ENCODE results near the gene PMAIP1.
"Not testable (repeated sequence)": the region's sequence is repeated elsewhere in the genome, so short reads cannot be mapped to it uniquely, and the experiment has no call there.

PMAIP1 gene

DNA sequence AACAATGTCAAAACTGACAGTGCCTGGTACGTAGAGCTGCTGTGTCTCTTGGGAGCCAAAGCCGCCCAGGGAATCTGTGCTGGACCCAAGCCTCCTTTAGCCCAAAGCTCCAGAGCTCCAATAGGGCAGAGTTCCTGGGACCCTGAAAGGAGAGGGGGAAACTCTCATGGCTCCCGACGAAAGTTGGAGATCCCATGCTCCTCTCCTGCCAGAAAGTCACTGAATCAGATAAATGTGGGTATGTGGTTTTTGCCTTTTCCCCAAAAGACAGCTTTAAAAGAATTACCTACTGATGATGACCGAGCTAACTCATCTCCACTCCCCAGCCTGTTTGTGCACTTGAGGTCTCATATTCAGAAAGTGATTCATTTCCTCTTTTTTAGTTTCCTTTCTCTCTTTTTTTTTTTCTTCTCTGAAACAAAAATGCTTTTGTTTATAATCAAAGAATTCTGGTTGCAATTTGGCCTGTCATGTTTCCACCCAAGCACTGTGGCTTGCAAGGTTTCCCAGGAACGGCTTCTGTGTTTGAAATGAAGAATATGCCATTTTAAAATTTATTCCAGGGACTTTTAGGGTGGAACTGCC, 14.1 kb upstream of the PMAIP1 start:
- peak; percentile 35 for DNase-seq

DNA sequence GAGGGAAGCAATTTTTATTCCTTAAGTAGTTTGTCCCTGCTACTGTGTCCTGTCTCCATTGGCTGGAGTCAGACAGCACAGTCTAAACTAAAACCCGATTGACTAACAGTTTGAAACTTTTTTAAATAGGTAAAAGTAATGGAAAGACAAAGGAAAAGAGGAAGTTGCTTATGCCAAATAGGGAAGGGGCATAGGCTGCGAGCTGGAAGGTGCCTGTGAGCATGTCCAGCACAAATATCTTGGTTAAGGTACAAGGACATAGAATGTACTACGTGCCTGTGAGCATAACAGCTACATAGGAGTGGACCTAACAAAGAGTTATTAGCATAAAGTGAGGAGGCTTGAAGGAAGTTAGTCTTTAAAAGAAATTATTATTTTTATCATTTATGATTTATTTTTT, 13.4 kb upstream of the PMAIP1 start:
- not testable (repeated sequence) for DNase-seq

DNA sequence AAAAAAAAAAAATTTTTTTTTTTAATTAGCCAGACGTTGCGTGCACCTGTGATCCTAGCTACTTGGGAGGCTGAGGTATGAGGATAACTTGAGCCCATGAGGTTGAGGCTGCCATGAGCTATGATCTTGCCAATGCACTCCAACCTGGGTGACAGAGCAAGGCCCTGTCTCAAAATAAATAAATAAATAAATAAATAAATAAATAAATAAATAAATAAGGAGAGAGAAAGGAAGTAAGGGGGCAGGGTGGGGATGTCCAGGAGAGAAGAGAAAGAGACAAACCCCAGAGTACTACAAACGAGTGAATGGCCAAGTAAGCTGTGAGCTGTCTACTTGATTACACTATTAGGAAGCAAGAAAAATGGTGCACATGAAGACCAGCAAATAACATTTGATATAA, 7.7 kb upstream of the PMAIP1 start:
- no peak for DNase-seq

DNA sequence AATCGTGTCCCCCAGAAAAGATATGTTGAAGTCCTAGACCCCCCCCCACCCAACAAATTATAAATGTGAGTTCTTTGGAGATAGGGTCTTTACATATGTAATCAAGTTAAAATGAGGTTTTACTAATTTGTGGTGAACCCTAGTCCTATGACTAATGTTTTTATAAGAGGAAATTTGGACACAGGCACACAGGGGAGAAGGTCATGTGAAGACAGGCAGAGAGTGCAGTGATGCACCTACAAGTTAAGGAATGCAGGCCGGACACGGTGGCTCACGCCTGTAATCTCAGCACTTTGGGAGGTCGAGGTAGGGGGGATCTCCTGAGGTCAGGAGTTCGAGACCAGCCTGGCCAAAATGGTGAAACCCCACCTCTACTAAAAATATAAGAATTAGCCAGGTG, 5.8 kb upstream of the PMAIP1 start:
- no peak for DNase-seq

DNA sequence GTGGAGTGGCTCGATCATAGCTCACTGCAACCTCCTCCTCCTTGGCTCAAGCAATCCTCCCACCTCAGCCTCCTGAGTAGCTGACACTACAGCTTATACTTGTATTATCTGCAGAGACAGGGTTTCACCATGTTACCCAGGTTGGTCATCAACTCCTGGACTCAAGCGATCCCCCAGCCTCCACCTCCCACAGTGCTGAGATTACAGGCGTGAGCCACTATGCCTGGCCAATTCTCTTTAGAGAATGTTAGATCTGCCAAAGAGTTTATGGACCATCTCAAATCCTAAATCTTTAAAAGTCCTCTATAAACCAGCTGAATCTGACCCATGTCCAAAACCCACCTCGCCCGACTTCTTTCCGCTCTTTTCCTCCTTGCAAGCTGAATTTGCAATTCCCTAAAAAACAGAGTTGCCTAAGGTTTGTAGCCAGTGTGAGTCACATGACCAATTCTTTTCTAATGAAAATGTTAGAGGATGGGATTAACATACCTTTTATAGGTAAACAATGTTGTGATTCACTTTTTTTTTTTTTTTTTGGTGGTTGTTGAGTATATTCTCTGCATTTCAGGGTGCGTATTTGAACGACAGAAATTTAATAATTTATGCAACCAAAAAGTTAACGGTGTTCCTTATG, 2.4 kb upstream of the PMAIP1 start:
- no peak for DNase-seq

DNA sequence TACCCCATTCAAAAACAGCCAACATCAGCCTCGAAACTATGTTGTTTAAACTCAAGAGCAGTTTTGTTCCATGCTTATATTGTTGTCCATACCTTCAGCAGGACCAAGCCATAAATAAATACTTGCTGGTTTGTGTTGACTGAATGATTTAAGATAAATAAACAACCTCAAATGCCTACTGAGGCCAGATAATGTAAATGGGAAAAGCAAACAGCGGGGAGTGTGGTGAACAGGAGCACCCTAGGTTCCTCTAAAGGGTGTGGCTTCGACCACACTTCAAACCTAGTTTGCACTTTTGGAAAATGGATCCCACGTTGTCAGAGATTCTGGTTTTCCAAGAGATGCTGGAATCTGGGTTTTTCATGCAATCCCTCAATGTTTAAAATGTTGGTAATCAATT, 1.7 kb upstream of the PMAIP1 start:
- no peak for DNase-seq

DNA sequence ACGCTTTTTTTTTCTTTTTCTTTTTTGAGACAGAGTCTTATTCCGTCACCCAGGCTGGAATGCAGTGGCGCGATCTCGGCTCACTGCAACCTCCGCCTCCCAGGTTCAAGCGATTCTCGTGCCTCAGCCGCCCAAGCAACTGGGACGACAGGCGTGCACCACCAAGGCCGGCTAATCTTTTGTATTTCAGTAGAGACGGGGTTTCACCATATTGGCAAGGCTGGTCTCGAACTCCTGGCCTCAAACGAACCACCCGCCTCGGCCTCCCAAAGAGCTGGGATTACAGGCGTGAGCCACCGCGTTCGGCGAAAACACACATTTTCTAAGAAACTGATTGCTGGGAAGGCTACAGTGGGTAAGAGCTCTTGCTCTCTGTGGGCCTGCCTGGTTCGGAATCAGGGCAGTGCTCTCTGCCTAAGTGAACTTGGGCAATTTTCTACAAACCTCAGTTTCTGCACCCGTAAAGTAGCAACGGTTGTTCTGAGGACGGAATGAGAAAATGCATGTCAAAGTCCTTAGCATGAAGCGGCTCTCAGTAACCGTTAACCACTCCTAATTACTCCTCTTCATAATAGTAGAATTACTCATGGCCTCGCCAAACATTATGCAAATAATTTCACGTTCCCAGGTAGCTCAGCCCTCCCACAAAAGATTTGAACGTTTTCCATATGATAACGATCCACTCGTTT, 1.0 kb upstream of the PMAIP1 start:
- DNase-seq = no peak

DNA sequence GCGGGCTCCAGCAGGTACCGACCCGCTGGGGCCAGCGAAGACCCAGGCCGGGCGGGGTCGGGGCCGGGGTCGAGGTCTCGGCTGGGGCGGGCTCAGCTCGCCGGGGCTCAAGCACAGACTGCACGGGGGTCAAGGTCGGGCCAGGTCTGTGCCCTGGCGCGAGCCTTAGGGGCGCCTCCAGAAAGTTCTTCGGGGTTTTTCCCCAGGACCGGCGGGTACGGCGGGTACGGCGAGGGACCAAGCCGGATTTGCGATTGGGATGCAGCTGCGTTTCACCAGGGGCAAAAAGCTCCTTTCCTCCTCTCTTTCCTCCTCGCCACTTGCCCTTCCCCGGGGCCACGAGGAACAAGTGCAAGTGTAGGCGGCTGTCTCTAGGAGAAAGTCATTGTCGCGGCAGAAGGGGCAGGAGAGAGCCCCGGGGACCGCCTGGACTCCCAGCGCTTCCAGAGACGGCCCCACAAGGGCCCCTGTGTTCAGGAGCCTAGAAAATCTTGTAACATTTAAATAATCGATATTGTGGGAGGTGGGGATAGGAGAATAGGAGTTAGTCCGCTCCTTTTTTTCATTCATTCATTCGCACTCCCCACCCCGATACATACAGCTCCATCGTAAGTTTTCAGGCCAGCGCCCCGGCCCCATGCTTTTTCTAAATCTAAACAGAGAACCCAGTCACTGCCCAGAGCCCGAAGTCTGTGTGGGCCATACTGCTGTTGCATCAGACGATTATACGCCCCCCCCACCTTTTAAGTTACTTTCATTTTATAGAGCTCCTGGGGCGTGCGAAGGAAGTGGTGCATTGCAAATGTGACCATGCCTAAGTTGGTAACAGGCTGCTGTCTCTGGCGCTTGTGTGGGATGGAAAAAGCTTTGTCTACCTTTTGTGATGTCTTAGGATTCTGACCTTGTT, 679 bp downstream of the PMAIP1 start:
- DNase-seq = peak; percentile 75

DNA sequence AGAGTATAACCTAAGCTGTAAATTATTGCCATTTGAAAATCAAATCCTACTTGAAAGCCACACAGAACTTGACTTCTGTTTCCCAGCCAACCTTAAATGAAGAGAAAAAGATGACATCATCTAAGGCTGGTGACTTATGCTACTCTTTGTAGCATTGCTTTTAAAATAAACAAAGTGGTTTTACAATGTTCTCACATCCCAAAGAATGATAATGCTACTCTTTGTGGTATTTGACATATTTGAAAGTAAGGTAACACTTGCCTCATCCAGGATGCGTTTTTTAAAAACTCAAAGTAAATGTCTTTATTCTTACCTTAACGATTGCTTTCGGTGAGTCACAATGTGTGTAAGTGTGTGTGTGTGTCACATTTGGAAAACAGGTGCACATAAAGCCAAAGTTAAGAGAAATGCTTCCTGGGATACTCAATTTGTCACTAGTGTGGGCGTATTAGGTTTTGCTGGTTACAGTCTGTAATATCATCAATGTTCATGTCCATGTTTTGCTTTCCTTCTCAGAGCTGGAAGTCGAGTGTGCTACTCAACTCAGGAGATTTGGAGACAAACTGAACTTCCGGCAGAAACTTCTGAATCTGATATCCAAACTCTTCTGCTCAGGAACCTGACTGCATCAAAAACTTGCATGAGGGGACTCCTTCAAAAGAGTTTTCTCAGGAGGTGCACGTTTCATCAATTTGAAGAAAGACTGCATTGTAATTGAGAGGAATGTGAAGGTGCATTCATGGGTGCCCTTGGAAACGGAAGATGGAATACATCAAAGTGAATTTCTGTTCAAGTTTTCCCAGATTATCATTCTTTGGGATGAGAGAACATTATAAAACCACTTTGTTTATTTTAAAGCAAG, 2.6 kb downstream of the PMAIP1 start:
- DNase-seq = no peak

DNA sequence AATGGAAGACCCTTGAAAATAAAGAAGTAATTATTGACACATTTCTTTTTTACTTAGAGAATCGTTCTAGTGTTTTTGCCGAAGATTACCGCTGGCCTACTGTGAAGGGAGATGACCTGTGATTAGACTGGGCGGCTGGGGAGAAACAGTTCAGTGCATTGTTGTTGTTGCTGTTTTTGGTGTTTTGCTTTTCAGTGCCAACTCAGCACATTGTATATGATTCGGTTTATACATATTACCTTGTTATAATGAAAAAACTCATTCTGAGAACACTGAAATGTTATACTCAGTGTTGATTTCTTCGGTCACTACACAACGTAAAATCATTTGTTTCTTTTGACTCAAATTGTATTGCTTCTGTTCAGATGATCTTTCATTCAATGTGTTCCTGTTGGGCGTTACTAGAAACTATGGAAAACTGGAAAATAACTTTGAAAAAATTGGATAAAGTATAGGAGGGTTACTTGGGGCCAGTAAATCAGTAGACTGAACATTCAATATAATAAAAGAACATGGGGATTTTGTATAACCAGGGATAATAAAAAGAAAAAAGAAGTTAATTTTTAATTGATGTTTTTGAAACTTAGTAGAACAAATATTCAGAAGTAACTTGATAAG, 3.3 kb downstream of the PMAIP1 start:
- no peak for DNase-seq

DNA sequence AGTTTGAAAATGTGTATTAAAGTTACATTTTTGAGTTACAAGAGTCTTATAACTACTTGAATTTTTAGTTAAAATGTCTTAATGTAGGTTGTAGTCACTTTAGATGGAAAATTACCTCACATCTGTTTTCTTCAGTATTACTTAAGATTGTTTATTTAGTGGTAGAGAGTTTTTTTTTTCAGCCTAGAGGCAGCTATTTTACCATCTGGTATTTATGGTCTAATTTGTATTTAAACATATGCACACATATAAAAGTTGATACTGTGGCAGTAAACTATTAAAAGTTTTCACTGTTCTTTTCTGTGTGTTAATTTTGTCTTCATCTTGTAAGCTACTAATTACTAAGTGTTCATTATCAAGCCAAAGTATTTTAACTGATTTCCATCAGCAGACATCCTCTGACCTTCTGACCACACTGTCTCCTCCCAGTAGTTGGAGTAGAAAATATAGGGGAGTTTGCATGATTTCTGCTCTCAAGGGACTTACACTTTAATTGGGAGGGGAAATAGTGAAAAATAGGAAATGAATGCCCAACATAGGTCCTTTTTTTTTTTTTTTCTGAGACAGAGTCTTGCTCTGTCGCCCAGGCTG, 4.3 kb downstream of the PMAIP1 start:
- DNase-seq = no peak

DNA sequence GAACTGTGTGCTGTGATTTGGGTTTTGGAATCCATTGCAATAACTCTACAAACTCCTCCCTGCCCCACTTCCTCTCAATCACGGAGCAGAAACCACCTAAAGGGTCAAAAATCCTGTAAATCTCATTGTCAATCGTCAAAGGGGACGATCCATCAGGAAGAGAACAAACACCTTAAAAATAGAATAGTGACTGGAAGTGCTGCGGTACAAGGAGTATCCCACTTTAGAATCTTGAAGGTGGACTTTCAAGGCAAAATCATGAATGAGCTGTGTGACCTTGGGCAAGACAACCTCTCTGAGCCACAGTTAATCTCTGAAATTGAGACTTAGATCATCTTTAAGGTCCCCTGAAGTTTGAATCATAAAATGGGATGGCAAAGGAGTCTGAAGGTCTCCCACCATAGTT, 5.9 kb downstream of the PMAIP1 start:
- DNase-seq = no peak

DNA sequence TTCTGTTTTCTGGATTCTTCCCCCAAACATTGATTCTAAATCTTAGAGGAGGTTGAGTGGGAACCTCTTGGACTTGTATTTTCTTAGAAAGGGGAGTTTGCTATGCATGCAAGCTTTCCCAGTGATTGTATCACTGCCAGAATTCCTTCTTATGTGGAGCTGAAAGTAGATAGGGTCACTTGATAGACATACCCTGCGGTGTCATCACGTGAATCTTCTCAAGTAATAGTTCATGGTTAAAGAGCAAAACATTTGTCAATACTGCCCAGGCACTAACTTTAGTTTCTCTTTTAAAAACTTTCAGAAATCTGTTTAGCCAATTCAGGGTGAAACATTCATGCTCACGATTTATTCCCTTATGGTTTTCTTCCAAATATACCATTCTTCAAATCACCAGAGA, 6.4 kb downstream of the PMAIP1 start:
- no peak for DNase-seq

DNA sequence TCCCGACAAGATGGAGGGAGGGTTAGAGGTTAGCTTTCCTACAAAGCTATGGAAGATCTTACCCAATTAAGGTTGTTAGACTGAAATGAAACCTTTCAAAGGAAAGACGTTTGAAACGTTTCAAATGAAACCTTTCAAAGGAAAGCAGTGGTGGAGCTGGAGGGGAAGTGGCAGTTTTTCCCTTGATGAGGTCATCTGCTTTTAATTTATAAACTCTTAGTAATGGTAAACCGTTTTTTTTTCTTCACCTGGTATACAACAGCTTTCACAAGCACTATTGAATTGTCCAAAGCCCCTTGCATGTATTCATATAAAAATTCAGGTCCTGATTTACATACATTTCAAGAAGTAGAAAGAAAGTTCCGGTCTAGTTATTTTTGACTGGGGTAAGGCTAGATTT, 7.4 kb downstream of the PMAIP1 start:
- DNase-seq = no peak

DNA sequence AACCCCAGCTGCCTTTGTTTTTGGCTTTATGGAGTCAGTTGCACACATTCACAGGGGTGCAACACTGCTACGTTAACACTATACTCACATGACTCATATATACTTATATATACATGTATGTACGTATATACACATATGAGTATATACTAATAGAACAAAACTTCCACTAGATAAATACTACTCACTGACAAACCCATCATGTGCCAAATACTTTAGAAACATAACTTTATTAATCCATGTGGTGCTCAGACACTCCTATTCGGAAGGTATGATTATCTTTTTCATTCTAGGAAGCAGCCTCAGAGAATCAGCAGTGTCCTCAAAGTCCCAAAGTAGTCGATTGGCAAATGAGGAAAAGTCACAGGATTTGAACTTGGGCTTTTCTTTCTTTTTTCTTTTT, 7.9 kb downstream of the PMAIP1 start:
- DNase-seq = no peak

DNA sequence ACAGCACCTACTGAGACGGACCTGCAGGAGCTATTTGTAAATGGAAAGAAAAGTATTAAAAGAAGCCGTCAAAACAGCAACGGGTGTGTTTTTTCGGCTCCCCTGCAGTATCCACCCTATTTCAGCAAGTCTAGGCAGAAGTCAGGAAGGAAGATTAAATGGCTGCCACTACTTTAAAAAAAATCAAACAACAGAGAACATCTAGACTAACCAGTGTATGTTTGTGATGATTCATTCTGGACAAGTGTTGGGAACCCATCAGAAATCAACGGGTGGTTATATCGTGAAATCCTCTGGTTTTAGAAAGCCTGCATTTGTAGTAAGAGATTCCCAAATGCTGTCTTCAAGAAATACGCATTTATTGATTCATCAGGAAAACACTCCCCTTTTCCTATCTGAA, 9.0 kb downstream of the PMAIP1 start:
- DNase-seq = no peak

DNA sequence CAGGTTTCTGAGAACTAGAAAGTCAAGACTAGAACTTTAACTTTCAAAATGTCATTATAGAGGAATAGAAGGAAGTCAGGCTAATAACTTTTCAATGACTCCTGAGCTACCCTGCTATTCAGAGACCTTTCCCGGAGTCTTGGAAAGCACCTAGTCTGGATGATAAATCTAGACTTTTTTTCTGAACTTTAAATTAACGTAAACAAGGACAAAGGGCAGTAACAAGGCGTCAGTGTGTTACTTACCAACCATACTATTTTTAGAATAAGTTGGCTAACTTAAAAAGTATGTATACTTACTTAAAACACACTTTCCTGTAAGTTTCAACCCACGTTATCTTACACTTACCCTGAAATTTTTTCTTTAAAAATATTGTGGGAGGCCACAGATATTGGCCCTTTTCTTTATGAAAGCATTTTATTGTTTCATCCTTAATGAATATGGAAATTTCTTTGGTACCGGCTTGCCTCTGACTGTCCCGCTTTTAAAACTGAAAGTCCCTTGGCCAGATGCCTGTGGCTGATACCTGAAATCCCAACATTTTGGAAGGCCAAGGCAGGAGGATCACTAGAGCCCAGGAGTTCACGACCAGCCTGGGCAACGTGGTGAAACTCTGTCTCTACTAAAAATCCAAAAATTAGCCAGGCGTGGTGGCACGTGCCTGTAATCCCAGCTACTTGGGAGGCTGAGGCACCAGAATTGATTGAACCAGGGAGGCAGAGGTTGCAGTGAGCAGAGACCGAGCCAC, 9.7 kb downstream of the PMAIP1 start:
- DNase-seq = no peak

DNA sequence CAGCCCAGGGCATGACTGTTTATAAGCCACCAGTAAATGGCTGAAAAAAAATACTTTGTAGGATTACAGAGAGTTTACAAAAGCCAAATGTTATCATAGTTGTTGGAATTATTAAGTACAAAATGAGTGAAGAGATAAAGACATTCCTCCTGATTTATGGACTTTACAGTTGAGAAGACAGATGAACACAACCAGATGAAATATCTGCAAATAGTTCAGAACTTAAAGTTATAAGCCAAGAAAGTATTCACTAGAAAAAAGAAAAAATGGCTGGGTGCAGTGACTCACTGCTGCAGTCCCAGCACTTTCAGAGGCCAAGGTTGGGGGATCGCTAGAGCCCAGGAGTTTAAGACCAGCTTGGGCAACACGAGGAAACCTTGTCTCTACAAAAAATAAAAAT, 11.2 kb downstream of the PMAIP1 start:
- no peak for DNase-seq

DNA sequence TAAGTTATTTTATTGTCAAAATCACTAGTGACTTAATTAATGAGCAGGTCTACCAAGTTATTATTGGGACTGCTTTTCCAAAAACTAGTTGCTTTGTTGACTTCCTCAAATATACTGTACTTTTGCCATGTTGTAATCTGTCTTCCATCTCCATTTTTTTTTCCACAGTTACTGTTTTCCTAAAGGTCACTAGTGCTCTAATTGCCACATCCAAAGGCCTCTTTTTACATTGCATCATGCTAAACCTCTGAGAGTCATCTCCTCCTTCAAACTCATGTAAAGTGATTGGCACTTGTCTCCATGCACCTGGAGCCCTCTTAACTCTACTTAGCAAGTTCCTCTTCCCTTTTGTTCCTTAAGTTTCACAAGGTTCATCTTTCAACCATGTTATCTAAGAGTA, 11.8 kb downstream of the PMAIP1 start:
- no peak for DNase-seq

DNA sequence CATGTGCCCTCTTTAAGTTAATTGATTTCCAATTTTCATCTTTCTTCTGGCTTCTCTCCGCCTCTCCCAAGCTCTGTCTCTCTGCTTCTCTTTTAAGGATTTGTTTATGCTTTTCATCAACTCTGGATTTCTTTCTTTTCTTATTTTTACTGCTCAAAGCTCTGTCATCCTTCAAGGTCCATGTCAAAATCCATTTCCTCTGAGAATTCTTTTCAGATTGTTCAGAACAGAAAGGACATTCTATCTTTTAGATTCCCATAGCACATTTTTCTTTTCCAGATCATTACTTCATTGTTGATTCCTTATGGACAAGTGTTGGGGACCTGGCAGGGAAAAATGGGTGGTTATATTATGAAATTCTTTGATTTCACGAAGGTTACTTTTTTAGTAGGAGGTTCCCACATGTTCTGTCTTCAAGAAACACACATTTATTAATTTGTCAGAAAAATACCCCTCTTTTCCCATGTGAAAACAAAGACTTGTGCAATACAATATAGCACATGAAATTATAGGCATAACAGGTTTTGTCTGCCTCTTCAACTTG, 12.3 kb downstream of the PMAIP1 start:
- no peak for DNase-seq

DNA sequence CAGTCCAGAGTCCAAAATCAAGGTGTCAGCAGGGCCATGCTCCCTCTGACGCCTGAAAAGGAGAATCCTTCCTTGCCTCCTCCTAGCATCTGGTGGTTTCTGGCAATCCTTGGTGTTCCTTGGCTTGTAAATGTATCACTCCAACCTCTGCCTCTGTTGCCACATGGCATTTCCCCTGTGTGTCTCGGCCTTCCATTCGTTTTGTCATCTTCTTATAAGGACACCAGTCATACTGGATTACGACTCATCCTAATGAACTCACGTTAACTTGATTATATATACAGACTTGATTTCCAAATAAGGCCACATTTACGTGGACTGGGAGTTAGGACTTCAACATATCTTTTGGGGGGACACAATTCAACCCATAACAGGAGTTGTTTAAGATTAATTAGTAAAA, 15.8 kb downstream of the PMAIP1 start:
- no peak for DNase-seq
